AG04449 (cell line): ENCODE data around the gene CSTB.

Experiments
- CTCF ChIA-PET: fragments of 350-600 bp; formaldehyde crosslinking; extraction: SDS; loops from one replicate; lab custom pipeline; 2021; ENCODE audit warnings: antibody characterized with exemption; lab: Yijun Ruan, JAX
- POLR2A ChIA-PET: fragments of 400-600, 350-600 bp; formaldehyde crosslinking; extraction: SDS; loops from one replicate; lab custom pipeline; 2020; ENCODE audit warnings: antibody characterized with exemption, inconsistent platforms; lab: Yijun Ruan, JAX
- DNase-seq: peaks from one replicate; pipeline ENCODE4 v3.0.0-alpha.2; 2010; ENCODE audit warnings: low read depth, low spot score
- H3K4me3 ChIP-seq: 2 replicates; pipeline ENCODE4 v1.5.1; 2011; ENCODE audit warnings: low read depth, mild to moderate bottlenecking, control low read depth, low read length
- CTCF ChIP-seq: IDR thresholded peaks from one replicate; pipeline ENCODE4 v1.5.1; 2011; ENCODE audit warnings: mild to moderate bottlenecking, moderate library complexity, low read length, control low read depth, inconsistent platforms; ENCODE audit not compliant: insufficient read depth; ENCODE audit errors: missing control alignments

Gene CSTB

GRCh38 chr21:43811262-43812105 lies 35.4 kb upstream of the CSTB start:
- no peak for TF ChIP-seq CTCF
- ChIA-PET POLR2A (no interaction called here), CTCF (interaction anchor here (0.7 to 4.9 kb wide), 19 partner anchors 9 to 213 kb away, joined by 3 to 29 read pairs (median 4); partner anchors contain the start of gene RRP1)
- no peak for DNase-seq
- H3K4me3 ChIP-seq = no peak overlapping the region

- POLR2A ChIA-PET = no interaction called here
- no peak for DNase-seq
- CTCF ChIA-PET = interaction anchor here (0.7 to 4.9 kb wide), 19 partner anchors 11 to 214 kb away, joined by 3 to 29 read pairs (median 4); partner anchors contain the start of gene RRP1
- H3K4me3 ChIP-seq = no peak overlapping the region
- peak; percentile 96 for TF ChIP-seq CTCF
Measured at GRCh38 chr21:43810505-43811261, 34.6 kb upstream of the CSTB start.

- H3K4me3 ChIP-seq = no peak overlapping the region
- TF ChIP-seq CTCF = no peak
- ChIA-PET CTCF (interaction anchor here (0.7 to 4.9 kb wide), 14 partner anchors 11 to 182 kb away, joined by 3 to 29 read pairs (median 5); partner anchors contain the start of gene RRP1), POLR2A (no interaction called here)
- DNase-seq = no peak
Measured at GRCh38 chr21:43809853-43810504, 33.9 kb upstream of the CSTB start.

GRCh38 chr21:43809346-43809799 lies 33.3 kb upstream of the CSTB start:
- no peak for TF ChIP-seq CTCF
- no peak for DNase-seq
- H3K4me3 ChIP-seq = no peak overlapping the region
- ChIA-PET POLR2A (interaction anchor here (0.6 kb wide), 1 partner anchor 12 kb away, joined by 3 read pairs; no protein-coding TSS in a partner anchor), CTCF (interaction anchor here (0.9 to 4.9 kb wide), 6 partner anchors 15 to 172 kb away, joined by 3 to 29 read pairs (median 10); partner anchors contain the start of gene RRP1)

GRCh38 chr21:43808832-43809251 lies 32.7 kb upstream of the CSTB start:
- no peak for TF ChIP-seq CTCF
- ChIA-PET POLR2A (interaction anchor here (0.6 kb wide), 1 partner anchor 12 kb away, joined by 3 read pairs; no protein-coding TSS in a partner anchor), CTCF (interaction anchor here (0.5 to 4.9 kb wide), 7 partner anchors 10 to 172 kb away, joined by 3 to 29 read pairs (median 5); partner anchors contain the start of gene RRP1)
- no peak overlapping the region for H3K4me3 ChIP-seq
- DNase-seq = no peak
